Sigmoid colon (tissue), 7 donors: ENCODE results near the gene MGAT5. TPM values are rescaled to one million over a fixed set of nuclear protein-coding genes. Genes with fewer than 3 reads are reported as not detected.

Experiments used
- DNase-seq: peaks from one replicate; pipeline ENCODE4 v3.0.0-alpha.2; 2019
- H3K27ac ChIP-seq, 4 donors: fragments of 200-600 bp; sonication (generic); one replicate each; pipeline ENCODE4 v1.5.1; 2016 to 2019; ENCODE audit warnings: mild to moderate bottlenecking in 1 of 4
- H3K27me3 ChIP-seq, 3 donors: fragments of 200-600 bp; sonication (generic); one replicate each; pipeline ENCODE4 v1.5.1; 2019; ENCODE audit warnings: mild to moderate bottlenecking in 1 of 3
- H3K36me3 ChIP-seq, 4 donors: fragments of 200-600 bp; sonication (generic); one replicate each; pipeline ENCODE4 v1.5.1; 2016 to 2019
- H3K4me1 ChIP-seq, 4 donors: fragments of 200-600 bp; sonication (generic); one replicate each; pipeline ENCODE4 v1.5.1; 2017 to 2019
- H3K4me3 ChIP-seq, 4 donors: fragments of 200-600 bp; sonication (generic); one replicate each; pipeline ENCODE4 v1.5.1; 2017 to 2019; ENCODE audit warnings: mild to moderate bottlenecking in 2 of 4, moderate library complexity in 1 of 4
- H3K9me3 ChIP-seq, 4 donors: fragments of 200-600 bp in 3 of 4; sonication (generic) in 3 of 4; one replicate each; pipeline versions ENCODE4 v1.5.1 to v1.6.1; 2013 to 2019
- CTCF ChIP-seq, 4 experiments: fragments of 450-650 bp in 3 of 4; fragments of 200-600 bp in 1 of 4; IDR thresholded peaks; one replicate each; pipeline ENCODE4 v1.5.1; 2016 to 2019; ENCODE audit warnings: antibody characterized with exemption in 4 of 4, mild to moderate bottlenecking in 3 of 4, moderate library complexity in 2 of 4
- EP300 ChIP-seq, 4 donors: sonication (generic); formaldehyde crosslinking; IDR thresholded peaks; one replicate each; pipeline ENCODE4 v1.6.1; 2017; ENCODE audit warnings: antibody characterized with exemption in 4 of 4
- POLR2A ChIP-seq, 2 donors: fragments of 450-650 bp; IDR thresholded peaks; one replicate each; pipeline ENCODE4 v1.6.1; 2016; ENCODE audit warnings: antibody characterized with exemption in 2 of 2, mild to moderate bottlenecking in 2 of 2, moderate library complexity in 2 of 2
- POLR2AphosphoS5 ChIP-seq, 4 donors: sonication (generic); formaldehyde crosslinking; IDR thresholded peaks; one replicate each; pipeline ENCODE4 v1.6.1; 2017; ENCODE audit warnings: antibody characterized with exemption in 4 of 4
- WGBS, 2 donors: extraction: QIAGEN DNeasy Blood & Tissue Kit; methylation state at CpG; one replicate each; pipeline ENCODE4 v1.1.7; 2013; 5-methylcytosine and 5-hydroxymethylcytosine counted together
- intact Hi-C: fragments of 100-400 bp; cut with DNase I; formaldehyde crosslinking; loops from one replicate; pipeline ENCODE4 v1.15.1; 2023
- polyA plus RNA-seq, 3 donors: library from polyadenylated mRNA; stranded (reverse); fragments of 200-250 nt; gene quantifications; one replicate each; pipeline ENCODE4 v1.2.3, GENCODE V29; 2013
- total RNA-seq, 4 donors: library from RNA; depleted of rRNA; stranded (reverse); fragments of >200 nt; gene quantifications; one replicate each; pipeline ENCODE4 v1.1.0, GENCODE V29; 2016
- donor health status: healthy with polysubstance abuse.
- donor health status: Bipolar disorder and iron deficiency.
- donor health status: healthy.

Gene MGAT5
- total and polyA plus RNA-seq, 7 donors: 3.0 to 42.4 (median 30.3) TPM

- WGBS, 2 donors: 89 to 93% methylated on average over 3 of the region's 3 CpGs
- no peak for TF ChIP-seq POLR2A (IDR thresholded peaks at IDR 0.05)
- DNase-seq: no peak
- no peaks in the 10 kb centered on the region for H3K27me3 ChIP-seq
- H3K4me3 ChIP-seq: no peak overlapping the region
- H3K4me1 ChIP-seq: peaks cover 0 to 37% (median 31%) of the 10 kb centered on the region in 4 donors
- no peaks in the 10 kb centered on the region for H3K36me3 ChIP-seq
- H3K27ac ChIP-seq: peak overlapping the region in 3 of 4 donors; percentile 45 to 50 (median 46)
- H3K9me3 ChIP-seq: no peaks in the 10 kb centered on the region
- intact Hi-C loops: loop anchor here (10.0 kb wide), 1 partner anchor 535 kb away; the partner anchor contains the start of gene CCNT2
Measured at GRCh38 chr2:134379722-134380121, 125.8 kb downstream of the MGAT5 start.

GRCh38 chr2:134381141-134381540, 127.3 kb downstream of the MGAT5 start:
- intact Hi-C loops: no loop called here
- H3K27ac ChIP-seq: no peak overlapping the region
- no peak for DNase-seq
- WGBS, 2 donors: 88 to 90% methylated on average over 1 of the region's 1 CpG
- H3K4me1 ChIP-seq: peaks cover 0 to 29% (median 22%) of the 10 kb centered on the region in 4 donors
- H3K27me3 ChIP-seq: no peaks in the 10 kb centered on the region
- H3K9me3 ChIP-seq: no peaks in the 10 kb centered on the region
- H3K36me3 ChIP-seq: no peaks in the 10 kb centered on the region
- no peak for TF ChIP-seq CTCF (IDR thresholded peaks at IDR 0.05)
- no peak for TF ChIP-seq POLR2AphosphoS5 (IDR thresholded peaks at IDR 0.05)
- no peak for TF ChIP-seq POLR2A (IDR thresholded peaks at IDR 0.05)
- TF ChIP-seq EP300 (IDR thresholded peaks at IDR 0.05): no peak
- no peak overlapping the region for H3K4me3 ChIP-seq

DNA sequence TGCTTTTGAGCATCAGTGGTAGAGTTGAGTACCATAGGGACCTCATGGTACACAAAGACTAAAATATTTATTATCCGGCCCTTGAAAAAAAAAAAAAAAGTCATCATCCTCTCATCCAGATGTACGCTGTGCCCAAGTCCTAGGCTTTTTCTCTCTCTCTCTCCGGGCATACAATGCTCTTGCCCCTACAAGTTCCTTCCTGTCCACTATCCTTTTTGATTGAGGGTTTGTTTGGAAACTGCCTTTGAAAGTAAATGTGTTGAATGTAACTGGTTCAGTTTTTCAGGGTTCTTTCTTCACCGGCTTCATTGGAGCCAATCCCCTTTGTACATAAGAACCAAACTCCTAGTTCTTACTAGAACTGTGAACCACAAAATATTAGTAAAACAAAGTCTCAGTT, 130.3 kb downstream of the MGAT5 start:
- WGBS, 2 donors: 95 to 97% methylated on average over 4 of the region's 4 CpGs

DNA sequence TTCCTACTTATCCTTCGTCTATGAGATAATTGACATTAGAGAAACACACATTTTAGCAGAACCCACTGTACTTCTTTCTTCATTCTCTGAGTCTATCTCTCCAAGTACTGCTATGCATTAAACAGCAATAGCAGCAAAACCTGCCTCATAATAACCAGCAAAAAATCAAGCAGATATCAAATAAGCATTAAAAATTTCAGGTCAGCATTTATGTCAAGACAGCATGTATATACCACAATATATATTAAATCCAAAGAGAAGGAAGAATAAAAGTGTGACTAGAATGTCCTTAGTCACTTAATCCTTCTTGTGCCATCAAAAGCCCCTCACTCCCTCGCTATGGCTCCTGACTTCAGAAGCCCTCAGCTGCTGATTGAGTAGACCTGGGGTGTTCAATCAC, 131.3 kb downstream of the MGAT5 start:
- H3K4me1 ChIP-seq: no peaks in the 10 kb centered on the region
- WGBS, 2 donors: 76 to 90% methylated on average over 2 of the region's 2 CpGs
- DNase-seq: no peak
- no peaks in the 10 kb centered on the region for H3K9me3 ChIP-seq
- no peaks in the 10 kb centered on the region for H3K36me3 ChIP-seq
- no peak overlapping the region for H3K27ac ChIP-seq
- no peaks in the 10 kb centered on the region for H3K27me3 ChIP-seq
- intact Hi-C loops: no loop called here
- TF ChIP-seq EP300 (IDR thresholded peaks at IDR 0.05): no peak
- no peak for TF ChIP-seq POLR2A (IDR thresholded peaks at IDR 0.05)
- no peak for TF ChIP-seq POLR2AphosphoS5 (IDR thresholded peaks at IDR 0.05)
- no peak for TF ChIP-seq CTCF (IDR thresholded peaks at IDR 0.05)
- H3K4me3 ChIP-seq: no peak overlapping the region

More for the DNA sequence above, 130.3 kb downstream of the MGAT5 start:
- Histone ChIP-seq H3K36me3 (no peaks in the 10 kb centered on the region), H3K4me1 (peaks cover 0 to 9% (median 5%) of the 10 kb centered on the region in 4 donors), H3K27ac (no peak overlapping the region), H3K9me3 (no peaks in the 10 kb centered on the region), H3K4me3 (no peak overlapping the region), H3K27me3 (no peaks in the 10 kb centered on the region)
- TF ChIP-seq EP300 (IDR thresholded peaks at IDR 0.05): no peak
- TF ChIP-seq POLR2A (IDR thresholded peaks at IDR 0.05): no peak
- no peak for TF ChIP-seq CTCF (IDR thresholded peaks at IDR 0.05)
- TF ChIP-seq POLR2AphosphoS5 (IDR thresholded peaks at IDR 0.05): no peak
- DNase-seq: no peak
- intact Hi-C loops: no loop called here

- DNase-seq: no peak
- H3K27ac ChIP-seq: no peak overlapping the region
- TF ChIP-seq EP300 (IDR thresholded peaks at IDR 0.05): no peak
- no peak for TF ChIP-seq POLR2AphosphoS5 (IDR thresholded peaks at IDR 0.05)
- no peak for TF ChIP-seq POLR2A (IDR thresholded peaks at IDR 0.05)
- no peak for TF ChIP-seq CTCF (IDR thresholded peaks at IDR 0.05)
- H3K27me3 ChIP-seq: no peaks in the 10 kb centered on the region
- 93 to 98% methylated on average over 3 of the region's 3 CpGs for WGBS, 2 donors
- intact Hi-C loops: no loop called here
- no peak overlapping the region for H3K4me3 ChIP-seq
- no peaks in the 10 kb centered on the region for H3K36me3 ChIP-seq
- H3K9me3 ChIP-seq: no peaks in the 10 kb centered on the region
- no peaks in the 10 kb centered on the region for H3K4me1 ChIP-seq
Measured at GRCh38 chr2:134386310-134386709, 132.4 kb downstream of the MGAT5 start.
